Naive thymus-derived CD4-positive, alpha-beta T cell (primary cell): Measurements from ENCODE around the gene SMARCD1. TPM values are rescaled to one million over a fixed set of nuclear protein-coding genes. Genes with fewer than 3 reads are reported as not detected.

Experiments
- ATAC-seq: fragments of 150-1000 bp; cut with Tn5 transposase; 2 replicates; pipeline ENCODE4 v1.10.0; 2021; ENCODE audit warnings: mild to moderate bottlenecking, moderate library complexity
- CTCF ChIA-PET: fragments of 350-600 bp; sonication (Branson Sonifier 250); formaldehyde crosslinking; loops from one replicate; lab custom pipeline; 2021; ENCODE audit warnings: antibody characterized with exemption; lab: Charles Lee
- POLR2A ChIA-PET: fragments of 350-600 bp; sonication (Branson Sonifier 250); formaldehyde crosslinking; loops from one replicate; lab custom pipeline; 2021; ENCODE audit warnings: antibody characterized with exemption, inconsistent platforms; lab: Charles Lee
- DNase-seq, 9 donors: peaks; one replicate each; pipeline versions ENCODE4 v3.0.0 to v3.0.0-alpha.2; 2020 to 2022; ENCODE audit warnings: mixed read lengths in 1 of 9
- H3K27ac ChIP-seq: one replicate; pipeline ENCODE4 v1.7.0; 2013; ENCODE audit warnings: mild to moderate bottlenecking, low read depth, low read length, moderate library complexity
- H3K27me3 ChIP-seq, 2 donors: one replicate each; pipeline ENCODE4 v1.7.0; 2013; ENCODE audit warnings: low read length in 2 of 2, mild to moderate bottlenecking in 2 of 2, moderate library complexity in 2 of 2; ENCODE audit not compliant: control insufficient read depth in 2 of 2, insufficient read depth in 2 of 2
- H3K36me3 ChIP-seq, 3 experiments: 1 replicate in 2 of 3; 2 replicates in 1 of 3; pipeline ENCODE4 v1.7.0; 2013; ENCODE audit warnings: low read length in 3 of 3, mild to moderate bottlenecking in 3 of 3, moderate library complexity in 1 of 3; ENCODE audit not compliant: insufficient read depth in 3 of 3, control insufficient read depth in 2 of 3
- H3K4me1 ChIP-seq, 2 donors: one replicate each; pipeline ENCODE4 v1.7.0; 2013; ENCODE audit warnings: low read length in 2 of 2, mild to moderate bottlenecking in 2 of 2, moderate library complexity in 1 of 2; ENCODE audit not compliant: control insufficient read depth in 2 of 2, insufficient read depth in 2 of 2
- H3K4me3 ChIP-seq: 2 replicates; pipeline ENCODE4 v1.7.0; 2013; ENCODE audit warnings: mild to moderate bottlenecking, low read length
- H3K9me3 ChIP-seq, 3 experiments: 1 replicate in 2 of 3; 2 replicates in 1 of 3; pipeline ENCODE4 v1.7.0; 2013; ENCODE audit warnings: low read length in 3 of 3; ENCODE audit not compliant: control insufficient read depth in 2 of 3
- H3K27ac Mint-ChIP-seq, 9 donors: one replicate each; pipeline ENCODE4 v1.8.0; 2020 to 2022; ENCODE audit warnings: mixed read lengths in 9 of 9, mild to moderate bottlenecking in 8 of 9, moderate library complexity in 5 of 9, inconsistent platforms in 2 of 9
- H3K27me3 Mint-ChIP-seq, 5 donors: one replicate each; pipeline ENCODE4 v1.8.0; 2021 to 2022; ENCODE audit warnings: mixed read lengths in 5 of 5, mild to moderate bottlenecking in 1 of 5
- H3K36me3 Mint-ChIP-seq, 5 donors: one replicate each; pipeline ENCODE4 v1.8.0; 2020 to 2022; ENCODE audit warnings: mixed read lengths in 5 of 5, mild to moderate bottlenecking in 3 of 5, inconsistent platforms in 1 of 5
- H3K4me1 Mint-ChIP-seq, 7 donors: one replicate each; pipeline ENCODE4 v1.8.0; 2020 to 2022; ENCODE audit warnings: mixed read lengths in 7 of 7, mild to moderate bottlenecking in 3 of 7, inconsistent platforms in 1 of 7
- H3K4me3 Mint-ChIP-seq, 10 donors: one replicate each; pipeline ENCODE4 v1.8.0; 2020 to 2022; ENCODE audit warnings: mild to moderate bottlenecking in 10 of 10, mixed read lengths in 10 of 10, moderate library complexity in 6 of 10, inconsistent platforms in 2 of 10
- H3K9me3 Mint-ChIP-seq, 11 donors: one replicate each; pipeline ENCODE4 v1.8.0; 2020 to 2022; ENCODE audit warnings: mixed read lengths in 11 of 11, mild to moderate bottlenecking in 4 of 11, inconsistent platforms in 1 of 11, moderate library complexity in 1 of 11
- intact Hi-C, 2 donors: fragments of 100-400 bp; cut with micrococcal nuclease; formaldehyde crosslinking; loops; one replicate each; pipeline ENCODE4 v1.15.1; 2023
- polyA plus RNA-seq, 2 donors: library from polyadenylated mRNA; unstranded; fragments of 300-500 nt; fragmentation: Illumina TruSeq; gene quantifications; one replicate each; pipeline ENCODE4 v1.2.3, GENCODE V29; 2021
- total RNA-seq, 6 experiments: library from RNA in 5 of 6; stranded (reverse) in 5 of 6; gene quantifications; 1 replicate in 5 of 6; 2 replicates in 1 of 6; pipeline ENCODE4 v1.2.3 and lab custom pipeline; 2021 to 2026

SMARCD1 gene
- total and polyA plus RNA-seq, 7 experiments from 2014 or later = 9.5 to 88.5 (median 67.2) TPM

DNA sequence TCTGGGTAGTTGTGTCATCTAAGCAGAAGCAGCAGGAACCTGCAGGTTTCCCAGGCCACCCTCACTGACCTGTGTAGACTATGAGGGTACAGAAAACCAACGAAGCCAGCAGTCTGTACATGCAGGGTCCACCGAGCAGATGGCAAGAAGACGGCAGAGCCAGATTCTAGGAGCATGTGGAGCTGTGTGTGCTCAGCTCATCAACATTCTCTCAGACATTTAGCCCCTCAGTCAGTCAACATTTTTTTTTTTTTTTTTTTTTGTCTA, 35.1 kb upstream of the SMARCD1 start:
- POLR2A ChIA-PET = no interaction called here
- intact Hi-C loops = loop anchor here in 1 of 2 donors (10.0 kb wide), 1 partner anchor 205 kb away; the partner anchor contains the start of gene BCDIN3D

GRCh38 chr12:50050410-50051098, 34.6 kb upstream of the SMARCD1 start:
- H3K27ac Mint-ChIP-seq = no peak overlapping the region
- no peaks in the 10 kb centered on the region for H3K9me3 Mint-ChIP-seq
- no peak overlapping the region for H3K27ac ChIP-seq
- no peaks in the 10 kb centered on the region for H3K9me3 ChIP-seq
- H3K27me3 ChIP-seq = no peaks in the 10 kb centered on the region
- H3K36me3 Mint-ChIP-seq = no peaks in the 10 kb centered on the region
- peaks cover 0 to 10% (median 4%) of the 10 kb centered on the region in 7 donors for H3K4me1 Mint-ChIP-seq
- no peaks in the 10 kb centered on the region for H3K36me3 ChIP-seq
- ChIA-PET POLR2A (no interaction called here), CTCF (interaction anchor here (0.7 to 1.8 kb wide), 4 partner anchors 8 to 83 kb away, joined by 4 to 5 read pairs (median 4); no protein-coding TSS in a partner anchor)
- intact Hi-C loops = loop anchor here in 1 of 2 donors (10.0 kb wide), 1 partner anchor 206 kb away; the partner anchor contains the start of gene BCDIN3D
- H3K4me3 Mint-ChIP-seq = peak overlapping the region in 3 of 10 donors; percentile 29 to 54 (median 36)
- no peak overlapping the region for H3K4me3 ChIP-seq
- peaks cover 42 to 62% (median 44%) of the 10 kb centered on the region in 5 donors for H3K27me3 Mint-ChIP-seq
- peaks cover 0 to under 1% of the 10 kb centered on the region in 2 donors for H3K4me1 ChIP-seq
- ATAC-seq (peak; percentile 52), DNase-seq (no peak)

More for the DNA sequence above, 35.1 kb upstream of the SMARCD1 start:
- no peaks in the 10 kb centered on the region for H3K9me3 ChIP-seq
- no peaks in the 10 kb centered on the region for H3K36me3 ChIP-seq
- Mint-ChIP-seq H3K4me3 (peak overlapping the region in 1 of 10 donors; percentile 29), H3K27me3 (peaks cover 41 to 61% (median 44%) of the 10 kb centered on the region in 5 donors), H3K9me3 (no peaks in the 10 kb centered on the region), H3K36me3 (no peaks in the 10 kb centered on the region), H3K27ac (no peak overlapping the region), H3K4me1 (peaks cover 0 to 9% (median 3%) of the 10 kb centered on the region in 7 donors)
- DNase-seq = no peak
- no peaks in the 10 kb centered on the region for H3K27me3 ChIP-seq
- no peaks in the 10 kb centered on the region for H3K4me1 ChIP-seq
- no peak overlapping the region for H3K4me3 ChIP-seq
- H3K27ac ChIP-seq = no peak overlapping the region
- ATAC-seq = no peak
- CTCF ChIA-PET = interaction anchor here (0.7 to 1.8 kb wide), 4 partner anchors 9 to 83 kb away, joined by 4 to 5 read pairs (median 4); no protein-coding TSS in a partner anchor

DNA sequence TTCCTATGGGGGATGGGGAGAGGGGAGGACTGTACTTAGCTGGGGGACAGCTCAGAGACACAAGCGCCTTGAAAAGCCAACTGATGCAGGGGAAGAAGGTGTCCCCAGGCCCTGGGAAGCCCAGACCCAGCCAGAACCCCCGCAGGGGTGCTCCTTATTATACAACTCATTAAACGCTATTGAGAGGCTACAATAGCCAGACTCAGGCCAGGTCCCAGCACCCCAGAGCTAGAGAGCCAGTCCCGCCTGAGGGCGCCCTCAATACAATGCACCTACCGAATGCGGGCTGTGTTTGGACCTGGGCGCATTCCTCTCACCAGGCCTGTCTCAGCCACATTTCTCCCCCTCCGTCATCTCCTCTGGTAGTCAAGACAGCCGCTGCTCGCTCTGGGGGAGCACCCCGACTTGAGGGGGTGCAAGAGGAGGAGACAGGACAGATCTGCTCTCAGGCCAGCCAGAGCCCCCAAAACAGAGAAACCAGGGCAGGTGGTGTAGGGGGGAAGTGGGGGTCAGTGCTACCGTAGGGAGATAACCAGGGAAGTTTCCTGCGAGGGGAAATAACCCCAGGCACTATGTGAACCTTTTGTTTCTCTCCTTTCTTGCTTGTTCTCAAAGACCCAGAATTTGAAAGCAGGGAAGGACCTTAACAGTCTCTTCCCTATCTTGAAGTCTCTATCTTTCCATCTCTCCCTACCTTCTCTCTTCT, 33.9 kb upstream of the SMARCD1 start:
- Histone ChIP-seq H3K4me1 (peaks cover 0 to 7% of the 10 kb centered on the region in 2 donors), H3K27me3 (peaks cover 0 to 2% of the 10 kb centered on the region in 2 donors), H3K4me3 (no peak overlapping the region), H3K9me3 (no peaks in the 10 kb centered on the region), H3K27ac (no peak overlapping the region), H3K36me3 (no peaks in the 10 kb centered on the region)
- Mint-ChIP-seq H3K36me3 (no peaks in the 10 kb centered on the region), H3K9me3 (peaks cover 0 to 2% (median 0%) of the 10 kb centered on the region in 11 donors), H3K27ac (no peak overlapping the region), H3K4me1 (peaks cover 7 to 17% (median 11%) of the 10 kb centered on the region in 7 donors), H3K27me3 (peaks cover 49 to 68% (median 50%) of the 10 kb centered on the region in 5 donors), H3K4me3 (peak overlapping the region in 2 of 10 donors; percentile 18 to 36)
- intact Hi-C loops = loop anchor here in 1 of 2 donors (10.0 kb wide), 1 partner anchor 206 kb away; the partner anchor contains the start of gene BCDIN3D
- ChIA-PET POLR2A (no interaction called here), CTCF (interaction anchor here (1.2 to 1.8 kb wide), 2 partner anchors 12 to 84 kb away, joined by 4 to 5 read pairs; no protein-coding TSS in a partner anchor)
- no peak for DNase-seq
- no peak for ATAC-seq

GRCh38 chr12:50052544-50052943, 32.6 kb upstream of the SMARCD1 start:
- no peak overlapping the region for H3K4me3 ChIP-seq
- ATAC-seq = no peak
- peaks cover 7 to 16% of the 10 kb centered on the region in 2 donors for H3K4me1 ChIP-seq
- H3K9me3 ChIP-seq = no peaks in the 10 kb centered on the region
- peaks cover 58 to 72% (median 59%) of the 10 kb centered on the region in 5 donors for H3K27me3 Mint-ChIP-seq
- no peaks in the 10 kb centered on the region for H3K36me3 ChIP-seq
- H3K27ac Mint-ChIP-seq = no peak overlapping the region
- peaks cover 0 to 2% (median 0%) of the 10 kb centered on the region in 5 donors for H3K36me3 Mint-ChIP-seq
- peaks cover 0 to 2% (median 0%) of the 10 kb centered on the region in 11 donors for H3K9me3 Mint-ChIP-seq
- POLR2A ChIA-PET = no interaction called here
- peaks cover 0 to 9% of the 10 kb centered on the region in 2 donors for H3K27me3 ChIP-seq
- CTCF ChIA-PET = no interaction called here
- no peak overlapping the region for H3K27ac ChIP-seq
- intact Hi-C loops = loop anchor here in 1 of 2 donors (10.0 kb wide), 1 partner anchor 208 kb away; the partner anchor contains the start of gene BCDIN3D
- peaks cover 12 to 25% (median 20%) of the 10 kb centered on the region in 7 donors for H3K4me1 Mint-ChIP-seq
- DNase-seq = no peak
- H3K4me3 Mint-ChIP-seq = no peak overlapping the region

DNA sequence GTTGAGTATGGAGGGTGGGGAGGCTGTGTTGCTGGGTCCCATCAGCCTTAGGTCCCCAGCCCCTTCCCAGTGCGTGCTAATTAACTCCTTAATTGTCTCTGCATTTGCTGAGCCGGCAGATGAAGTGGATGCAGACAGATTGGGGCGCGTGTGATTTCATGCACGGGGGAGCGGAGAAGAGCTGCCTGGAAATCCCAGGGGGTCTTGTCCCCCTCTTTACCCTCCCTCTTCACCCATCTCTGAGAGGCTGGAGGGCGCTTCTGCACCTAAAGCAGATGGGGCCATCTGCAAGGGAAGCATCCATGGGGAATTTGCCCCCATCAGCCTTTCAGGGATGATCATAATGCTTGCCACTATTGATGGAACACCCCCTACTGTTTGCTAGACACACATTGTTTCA, 32.2 kb upstream of the SMARCD1 start:
- Histone ChIP-seq H3K27me3 (peaks cover 0 to 9% of the 10 kb centered on the region in 2 donors), H3K9me3 (no peaks in the 10 kb centered on the region), H3K27ac (no peak overlapping the region), H3K4me3 (no peak overlapping the region), H3K4me1 (peaks cover 7 to 16% of the 10 kb centered on the region in 2 donors), H3K36me3 (no peaks in the 10 kb centered on the region)
- peaks cover 0 to 2% (median 0%) of the 10 kb centered on the region in 5 donors for H3K36me3 Mint-ChIP-seq
- DNase-seq (no peak), ATAC-seq (no peak)
- peaks cover 58 to 72% (median 59%) of the 10 kb centered on the region in 5 donors for H3K27me3 Mint-ChIP-seq
- H3K4me3 Mint-ChIP-seq = no peak overlapping the region
- no peak overlapping the region for H3K27ac Mint-ChIP-seq
- ChIA-PET POLR2A (no interaction called here), CTCF (interaction anchor here (4.3 kb wide), 1 partner anchor 13 kb away, joined by 19 read pairs; no protein-coding TSS in a partner anchor)
- intact Hi-C loops = loop anchor here in 1 of 2 donors (10.0 kb wide), 1 partner anchor 208 kb away; the partner anchor contains the start of gene BCDIN3D
- peaks cover 0 to 2% (median 0%) of the 10 kb centered on the region in 11 donors for H3K9me3 Mint-ChIP-seq
- peaks cover 12 to 25% (median 20%) of the 10 kb centered on the region in 7 donors for H3K4me1 Mint-ChIP-seq

- DNase-seq = no peak
- H3K27ac Mint-ChIP-seq = no peak overlapping the region
- peaks cover 0 to 2% (median 0%) of the 10 kb centered on the region in 11 donors for H3K9me3 Mint-ChIP-seq
- H3K27me3 Mint-ChIP-seq = peaks cover 58 to 72% (median 59%) of the 10 kb centered on the region in 5 donors
- peaks cover 7 to 21% of the 10 kb centered on the region in 2 donors for H3K4me1 ChIP-seq
- ChIA-PET POLR2A (interaction anchor here (0.8 to 1.0 kb wide), 2 partner anchors 12 to 15 kb away, joined by 3 to 4 read pairs; no protein-coding TSS in a partner anchor), CTCF (interaction anchor here (0.7 to 4.3 kb wide), 2 partner anchors 13 to 206 kb away, joined by 5 to 19 read pairs; no protein-coding TSS in a partner anchor)
- no peak overlapping the region for H3K4me3 ChIP-seq
- no peak overlapping the region for H3K27ac ChIP-seq
- no peak for ATAC-seq
- H3K36me3 Mint-ChIP-seq = peaks cover 0 to 2% (median 0%) of the 10 kb centered on the region in 5 donors
- H3K9me3 ChIP-seq = no peaks in the 10 kb centered on the region
- intact Hi-C loops = loop anchor here in 1 of 2 donors (10.0 kb wide), 1 partner anchor 209 kb away; the partner anchor contains the start of gene BCDIN3D
- peaks cover 15 to 29% (median 22%) of the 10 kb centered on the region in 7 donors for H3K4me1 Mint-ChIP-seq
- H3K27me3 ChIP-seq = peaks cover 0 to 9% of the 10 kb centered on the region in 2 donors
- H3K4me3 Mint-ChIP-seq = no peak overlapping the region
- no peaks in the 10 kb centered on the region for H3K36me3 ChIP-seq
Measured at GRCh38 chr12:50053583-50053982, 31.6 kb upstream of the SMARCD1 start.
